GM18507 (cell line): Measurements from ENCODE around the gene MYCBPAP.

ENCODE experiments used
- DNase-seq: peaks from one replicate; pipeline ENCODE4 v3.0.0; 2011; ENCODE audit warnings: low read depth; ENCODE audit not compliant: insufficient read length; ENCODE audit errors: extremely low spot score
- FAIRE-seq: peaks from 2 replicates; lab custom pipeline; 2011; peaks lifted over from hg19 to GRCh38; lab: Jason Lieb, UNC

The MYCBPAP gene

GRCh38 chr17:50547736-50548083, 39.5 kb downstream of the MYCBPAP start:
- DNase-seq (no peak), FAIRE-seq (no peak)

GRCh38 chr17:50548831-50549230, 40.6 kb downstream of the MYCBPAP start:
- no peak for DNase-seq
- no peak for FAIRE-seq

- DNase-seq (no peak), FAIRE-seq (no peak)
These were observed 41.2 kb downstream of the MYCBPAP start for GRCh38 chr17:50549256-50549941.

GRCh38 chr17:50549969-50550368, 41.7 kb downstream of the MYCBPAP start:
- FAIRE-seq, result no peak
- DNase-seq, result no peak

- DNase-seq, result no peak
These were observed 42.6 kb downstream of the MYCBPAP start for GRCh38 chr17:50550661-50551432.

GRCh38 chr17:50551433-50551815, 43.2 kb downstream of the MYCBPAP start:
- no peak for FAIRE-seq
- DNase-seq, result no peak

More at GRCh38 chr17:50550661-50551432, 42.6 kb downstream of the MYCBPAP start:
- no peak for FAIRE-seq

GRCh38 chr17:50551884-50552283, 43.6 kb downstream of the MYCBPAP start:
- DNase-seq (no peak), FAIRE-seq (no peak)

GRCh38 chr17:50554201-50554600, 46.0 kb downstream of the MYCBPAP start:
- DNase-seq (no peak), FAIRE-seq (no peak)

- FAIRE-seq (no peak), DNase-seq (no peak)
These were observed 48.6 kb downstream of the MYCBPAP start for GRCh38 chr17:50556803-50557202.

GRCh38 chr17:50557630-50558029, 49.4 kb downstream of the MYCBPAP start:
- no peak for DNase-seq
- FAIRE-seq, result no peak

GRCh38 chr17:50558091-50558490, 49.9 kb downstream of the MYCBPAP start:
- FAIRE-seq, result no peak
- no peak for DNase-seq

GRCh38 chr17:50558581-50558940, 50.3 kb downstream of the MYCBPAP start:
- DNase-seq (no peak), FAIRE-seq (no peak)

GRCh38 chr17:50558941-50559614, 50.8 kb downstream of the MYCBPAP start:
- DNase-seq (no peak), FAIRE-seq (no peak)

GRCh38 chr17:50559674-50560184, 51.5 kb downstream of the MYCBPAP start:
- DNase-seq, result no peak
- FAIRE-seq, result no peak

GRCh38 chr17:50560185-50560824, 52.1 kb downstream of the MYCBPAP start, which contains the start of gene CACNA1G:
TSS of gene CACNA1G (plus strand) at chr17:50560715. CDS start at chr17:50561460, 745 bp downstream.
- FAIRE-seq, result peak; percentile 56
- DNase-seq, result peak; percentile 95

GRCh38 chr17:50560931-50561745, 52.9 kb downstream of the MYCBPAP start:
- FAIRE-seq (no peak), DNase-seq (no peak)

- DNase-seq, result no peak
- no peak for FAIRE-seq
These were observed 53.5 kb downstream of the MYCBPAP start for GRCh38 chr17:50561746-50562141.

GRCh38 chr17:50562242-50563091, 54.2 kb downstream of the MYCBPAP start:
- FAIRE-seq, result no peak
- no peak for DNase-seq
